NCI-H1417 (cell line): ENCODE measurements around the gene VRK3.
"Not testable (repeated sequence)": the region's sequence is repeated elsewhere in the genome, so short reads cannot be mapped to it uniquely, and the experiment has no call there.

ENCODE experiments used
- DNase-seq, 3 experiments: peaks; one replicate each; lab custom pipeline; 2025; lab: John Stamatoyannopoulos, UW

Gene VRK3

GRCh38 chr19:49988007-49988406 is 37.2 kb downstream of the VRK3 start:
- DNase-seq: no peak

- no peak for DNase-seq
Measured at GRCh38 chr19:49987159-49987698, 37.9 kb downstream of the VRK3 start.

GRCh38 chr19:49986354-49986753 is 38.8 kb downstream of the VRK3 start:
- no peak for DNase-seq

- DNase-seq: no peak
Measured at GRCh38 chr19:49985871-49986270, 39.3 kb downstream of the VRK3 start.

- DNase-seq: no peak
Measured at GRCh38 chr19:49984491-49984890, 40.7 kb downstream of the VRK3 start.

GRCh38 chr19:49983645-49984229 is 41.4 kb downstream of the VRK3 start:
- DNase-seq: peak; percentile 41 to 73 (median 71)

GRCh38 chr19:49981603-49982593 is 43.3 kb downstream of the VRK3 start:
- DNase-seq: no peak

- DNase-seq: no peak
Measured at GRCh38 chr19:49978324-49978723, 46.8 kb downstream of the VRK3 start.

GRCh38 chr19:49977881-49978280 is 47.3 kb downstream of the VRK3 start:
- DNase-seq: peak in 1 of 3 experiments; percentile 35

GRCh38 chr19:49977076-49977475 is 48.1 kb downstream of the VRK3 start:
- no peak for DNase-seq

GRCh38 chr19:49976496-49976895 is 48.7 kb downstream of the VRK3 start:
- no peak for DNase-seq

GRCh38 chr19:49975051-49975450 is 50.1 kb downstream of the VRK3 start:
- no peak for DNase-seq

- no peak for DNase-seq
Measured at GRCh38 chr19:49973987-49974386, 51.2 kb downstream of the VRK3 start.

GRCh38 chr19:49972841-49973240 is 52.3 kb downstream of the VRK3 start:
- no peak for DNase-seq

GRCh38 chr19:49971991-49972411 is 53.2 kb downstream of the VRK3 start:
- no peak for DNase-seq

- DNase-seq: not testable (repeated sequence)
Measured at GRCh38 chr19:49969355-49969754, 55.8 kb downstream of the VRK3 start.

GRCh38 chr19:49968279-49968922 is 56.8 kb downstream of the VRK3 start:
- no peak for DNase-seq

GRCh38 chr19:49960980-49961379 is 64.2 kb downstream of the VRK3 start, which contains the start of gene SIGLEC11:
Gene SIGLEC11 (minus strand): TSS chr19:49961172. CDS start chr19:49961081, 91 bp downstream.
- DNase-seq: not testable (repeated sequence)

GRCh38 chr19:49959892-49960291 is 65.3 kb downstream of the VRK3 start:
- DNase-seq: not testable (repeated sequence)

GRCh38 chr19:49958596-49958995 is 66.6 kb downstream of the VRK3 start:
- DNase-seq: not testable (repeated sequence)

GRCh38 chr19:49958144-49958543 is 67.0 kb downstream of the VRK3 start:
- DNase-seq: not testable (repeated sequence)

GRCh38 chr19:49957262-49957915 is 67.8 kb downstream of the VRK3 start:
- DNase-seq: no peak
